Measurements from ENCODE around the gene PCGF2. TPM values are rescaled to one million over a fixed set of nuclear protein-coding genes. Genes with fewer than 3 reads are reported as not detected.
A peak's percentile ranks its signal among the peaks of the same experiment; 100 is the strongest.

The PCGF2 gene
- total RNA-seq, 1 donor from 2014 or later, result 70.1 TPM

DNA sequence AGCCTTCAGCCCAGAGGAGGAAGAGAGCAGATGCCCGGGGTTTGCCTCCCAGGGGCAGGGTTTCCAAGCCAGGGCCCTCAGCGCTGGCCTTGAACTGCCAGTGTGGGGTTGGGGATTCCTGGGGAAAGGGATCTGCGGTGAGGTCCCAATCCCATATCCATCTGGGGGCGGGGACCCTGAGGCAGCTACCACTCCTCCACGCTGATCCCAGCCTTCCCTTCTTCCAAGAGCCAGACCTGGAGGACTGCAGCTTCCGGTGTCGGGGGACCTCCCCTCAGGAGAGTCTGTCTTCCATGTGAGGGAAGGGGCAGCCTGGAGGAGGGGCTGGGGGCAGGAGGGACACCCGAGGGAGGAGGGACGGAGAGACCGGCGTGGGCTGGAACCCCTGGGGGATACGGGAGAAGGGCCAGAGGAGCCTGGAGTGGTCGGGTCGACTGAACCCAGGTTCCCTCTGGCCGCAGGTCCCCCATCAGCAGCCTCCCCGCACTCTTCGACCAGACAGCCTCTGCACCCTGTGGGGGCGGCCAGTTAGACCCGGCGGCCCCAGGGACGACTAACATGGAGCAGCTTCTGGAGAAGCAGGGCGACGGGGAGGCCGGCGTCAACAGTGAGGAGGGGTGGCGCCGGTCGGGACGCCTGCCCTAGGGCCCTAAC is 28.7 kb downstream of the PCGF2 start:
- TF ChIP-seq CTCF (IDR thresholded peaks at IDR 0.05; ENCODE audit: partially characterized antibody, unreplicated experiment), result no peak
- Mint-ChIP-seq H3K4me1 (ENCODE audit: low read depth, unreplicated experiment) (peaks cover 15% of the 10 kb centered on the region), H3K4me3 (ENCODE audit: unreplicated experiment) (peak overlapping the region; percentile 63), H3K9me3 (ENCODE audit: unreplicated experiment) (peaks cover 4% of the 10 kb centered on the region), H3K27me3 (ENCODE audit: unreplicated experiment) (peaks cover 8% of the 10 kb centered on the region), H3K27ac (ENCODE audit: unreplicated experiment) (no peak overlapping the region), H3K36me3 (ENCODE audit: unreplicated experiment) (no peaks in the 10 kb centered on the region)
- DNase-seq, result no peak

- H3K36me3 Mint-ChIP-seq (ENCODE audit: unreplicated experiment), result no peaks in the 10 kb centered on the region
- H3K4me1 Mint-ChIP-seq (ENCODE audit: low read depth, unreplicated experiment), result peaks cover 14% of the 10 kb centered on the region
- no peak for TF ChIP-seq CTCF (IDR thresholded peaks at IDR 0.05; ENCODE audit: partially characterized antibody, unreplicated experiment)
- DNase-seq, result no peak
- H3K27ac Mint-ChIP-seq (ENCODE audit: unreplicated experiment), result no peak overlapping the region
- peaks cover 8% of the 10 kb centered on the region for H3K27me3 Mint-ChIP-seq (ENCODE audit: unreplicated experiment)
- H3K9me3 Mint-ChIP-seq (ENCODE audit: unreplicated experiment), result peaks cover 3% of the 10 kb centered on the region
- no peak overlapping the region for H3K4me3 Mint-ChIP-seq (ENCODE audit: unreplicated experiment)
These were observed 30.9 kb downstream of the PCGF2 start for GRCh38 chr17:38717139-38717745.

DNA sequence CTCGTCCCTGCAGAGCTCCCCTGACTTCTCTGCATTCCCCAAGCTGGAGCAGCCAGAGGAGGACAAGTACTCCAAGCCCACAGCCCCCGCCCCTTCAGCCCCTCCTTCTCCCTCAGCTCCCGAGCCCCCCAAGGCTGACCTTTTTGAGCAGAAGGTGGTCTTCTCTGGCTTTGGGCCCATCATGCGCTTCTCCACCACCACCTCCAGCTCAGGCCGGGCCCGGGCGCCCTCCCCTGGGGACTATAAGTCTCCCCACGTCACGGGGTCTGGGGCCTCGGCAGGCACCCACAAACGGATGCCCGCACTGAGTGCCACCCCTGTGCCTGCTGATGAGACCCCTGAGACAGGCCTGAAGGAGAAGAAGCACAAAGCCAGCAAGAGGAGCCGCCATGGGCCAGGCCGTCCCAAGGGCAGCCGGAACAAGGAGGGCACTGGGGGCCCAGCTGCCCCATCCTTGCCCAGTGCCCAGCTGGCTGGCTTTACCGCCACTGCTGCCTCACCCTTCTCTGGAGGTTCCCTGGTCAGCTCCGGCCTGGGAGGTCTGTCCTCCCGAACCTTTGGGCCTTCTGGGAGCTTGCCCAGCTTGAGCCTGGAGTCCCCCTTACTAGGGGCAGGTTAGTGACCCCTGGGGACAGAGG is 31.6 kb downstream of the PCGF2 start:
- Mint-ChIP-seq H3K4me3 (ENCODE audit: unreplicated experiment) (no peak overlapping the region), H3K4me1 (ENCODE audit: low read depth, unreplicated experiment) (peaks cover 14% of the 10 kb centered on the region), H3K9me3 (ENCODE audit: unreplicated experiment) (peaks cover 3% of the 10 kb centered on the region), H3K36me3 (ENCODE audit: unreplicated experiment) (no peaks in the 10 kb centered on the region), H3K27me3 (ENCODE audit: unreplicated experiment) (peaks cover 8% of the 10 kb centered on the region), H3K27ac (ENCODE audit: unreplicated experiment) (no peak overlapping the region)
- no peak for TF ChIP-seq CTCF (IDR thresholded peaks at IDR 0.05; ENCODE audit: partially characterized antibody, unreplicated experiment)
- DNase-seq, result no peak

GRCh38 chr17:38715216-38715943 is 32.8 kb downstream of the PCGF2 start:
- DNase-seq, result no peak
- no peak for TF ChIP-seq CTCF (IDR thresholded peaks at IDR 0.05; ENCODE audit: partially characterized antibody, unreplicated experiment)
- Mint-ChIP-seq H3K36me3 (ENCODE audit: unreplicated experiment) (no peaks in the 10 kb centered on the region), H3K27me3 (ENCODE audit: unreplicated experiment) (peaks cover 9% of the 10 kb centered on the region), H3K9me3 (ENCODE audit: unreplicated experiment) (peaks cover 3% of the 10 kb centered on the region), H3K4me1 (ENCODE audit: low read depth, unreplicated experiment) (peaks cover 10% of the 10 kb centered on the region), H3K27ac (ENCODE audit: unreplicated experiment) (no peak overlapping the region), H3K4me3 (ENCODE audit: unreplicated experiment) (no peak overlapping the region)
